GM12878 (cell line): Measurements from ENCODE around the gene PITPNM1. TPM values are rescaled to one million over a fixed set of nuclear protein-coding genes. Genes with fewer than 3 reads are reported as not detected.

Source experiments
- ATAC-seq: fragments of 200-7000 bp; cut with Tn5 transposase; 3 replicates; pipeline ENCODE4 v1.9.1; 2020; ENCODE audit warnings: mild to moderate bottlenecking, moderate library complexity
- BruUV-seq: library from RNA; stranded (reverse); fragments of 400-500 nt; replicated peaks from 2 replicates; lab custom pipeline; 2021; lab: Mats Ljungman, UMichigan
- CTCF ChIA-PET: fragments of 300-600 bp; sonication (Branson Sonifier 250); formaldehyde crosslinking; extraction: SDS; loops from one replicate; lab custom pipeline; 2021; ENCODE audit warnings: inconsistent platforms; lab: Yijun Ruan, JAX
- POLR2A ChIA-PET: fragments of 350-600 bp; formaldehyde crosslinking; extraction: SDS; loops from one replicate; lab custom pipeline; 2021; ENCODE audit warnings: inconsistent platforms; lab: Charles Lee
- RAD21 ChIA-PET: fragments of 300-600 bp; sonication (Branson Sonifier 250); formaldehyde crosslinking; loops from one replicate; lab custom pipeline; 2023; ENCODE audit warnings: antibody characterized with exemption; ENCODE audit not compliant: unreplicated experiment; lab: Charles Lee
- SMC1A ChIA-PET: fragments of 300-600 bp; sonication (Branson Sonifier 250); formaldehyde crosslinking; loops from one replicate; lab custom pipeline; 2023; ENCODE audit not compliant: unreplicated experiment, uncharacterized antibody; lab: Charles Lee
- DNase-seq: peaks from one replicate; pipeline ENCODE4 v3.0.0-alpha.2; 2011; ENCODE audit warnings: low read depth, low spot score
- FAIRE-seq: peaks from 3 replicates; lab custom pipeline; 2011; peaks lifted over from hg19 to GRCh38; lab: Jason Lieb, UNC
- H2AFZ ChIP-seq: 2 replicates; pipeline ENCODE4 v1.6.0; 2011; ENCODE audit warnings: low read depth, low read length, control low read depth; ENCODE audit not compliant: control insufficient read depth
- H3K27ac ChIP-seq: 2 replicates; pipeline ENCODE4 v1.5.1; 2011; ENCODE audit warnings: control low read depth; ENCODE audit not compliant: control insufficient read depth, insufficient read depth
- H3K27me3 ChIP-seq, 2 experiments: replicated peaks in 1 of 2; 2 replicates each; pipeline versions ENCODE4 v1.6.0 to v1.6.1; 2011; ENCODE audit warnings: low read length in 1 of 2; ENCODE audit not compliant: control insufficient read depth in 2 of 2, insufficient read depth in 2 of 2
- H3K36me3 ChIP-seq, 2 experiments: 2 replicates each; pipeline ENCODE4 v1.5.1; 2011; ENCODE audit warnings: low read length in 1 of 2; ENCODE audit not compliant: control insufficient read depth in 2 of 2, insufficient read depth in 2 of 2
- H3K4me1 ChIP-seq: 2 replicates; pipeline ENCODE4 v1.6.1; 2011; ENCODE audit warnings: mild to moderate bottlenecking, low read length, moderate library complexity, mixed read lengths; ENCODE audit not compliant: control insufficient read depth, insufficient read depth
- H3K4me2 ChIP-seq: 2 replicates; pipeline ENCODE4 v1.6.0; 2011; ENCODE audit warnings: control low read depth; ENCODE audit not compliant: control insufficient read depth, insufficient read depth
- H3K4me3 ChIP-seq: fragments of 200-600 bp; sonication (generic); 2 replicates; pipeline ENCODE4 v1.5.1; 2016
- H3K79me2 ChIP-seq: 2 replicates; pipeline ENCODE4 v1.6.0; 2011; ENCODE audit warnings: low read length; ENCODE audit not compliant: control insufficient read depth, insufficient read depth
- H3K9ac ChIP-seq: 2 replicates; pipeline ENCODE4 v1.8.0; 2011; ENCODE audit warnings: low read length, control low read depth, mixed read lengths; ENCODE audit not compliant: control insufficient read depth, insufficient read depth
- H3K9me3 ChIP-seq: replicated peaks from 3 replicates; pipeline ENCODE4 v1.5.1; 2011; ENCODE audit warnings: mild to moderate bottlenecking, low read length; ENCODE audit not compliant: control insufficient read depth, insufficient read depth
- H4K20me1 ChIP-seq: 2 replicates; pipeline ENCODE4 v1.6.0; 2011; ENCODE audit not compliant: control insufficient read depth, insufficient read depth
- CHD2 ChIP-seq: IDR thresholded peaks from 2 replicates; pipeline ENCODE4 v1.6.1; 2011; ENCODE audit warnings: low read depth, low read length, improper control_type of control experiment, borderline replicate concordance
- E2F4 ChIP-seq: IDR thresholded peaks from 2 replicates; pipeline ENCODE4 v1.6.1; 2012; ENCODE audit warnings: low read depth, low read length, improper control_type of control experiment
- EZH2 ChIP-seq: IDR thresholded peaks from 2 replicates; pipeline ENCODE4 v1.6.1; 2012; ENCODE audit warnings: low read depth, mild to moderate bottlenecking, control low read depth, inconsistent platforms, low read length, borderline replicate concordance; ENCODE audit not compliant: control insufficient read depth
- HDGF ChIP-seq: fragments of 450-650 bp; IDR thresholded peaks from 2 replicates; pipeline ENCODE4 v1.6.1; 2016; ENCODE audit warnings: antibody characterized with exemption
- MYC ChIP-seq: IDR thresholded peaks from 2 replicates; pipeline ENCODE4 v1.6.1; 2011; ENCODE audit warnings: mild to moderate bottlenecking, low read length, moderate library complexity, inconsistent platforms; ENCODE audit not compliant: insufficient read depth, insufficient replicate concordance, insufficient read length, severe bottlenecking
- PAX8 ChIP-seq: fragments of 450-650 bp; IDR thresholded peaks from 2 replicates; pipeline ENCODE4 v1.6.1; 2017; ENCODE audit warnings: mild to moderate bottlenecking, moderate library complexity
- POU2F2 ChIP-seq: IDR thresholded peaks from 3 replicates; pipeline ENCODE4 v1.6.1; 2011; ENCODE audit warnings: low read depth, mild to moderate bottlenecking, low read length, borderline replicate concordance
- SKIL ChIP-seq: fragments of 450-650 bp; IDR thresholded peaks from 2 replicates; pipeline ENCODE4 v1.6.1; 2017; ENCODE audit warnings: mild to moderate bottlenecking, low read depth, inconsistent platforms; ENCODE audit not compliant: poor library complexity, severe bottlenecking
- STAT1 ChIP-seq: fragments of 450-650 bp; conservative IDR thresholded peaks from 2 replicates; pipeline ENCODE4 v1.6.1; 2014; ENCODE audit warnings: antibody characterized with exemption, mild to moderate bottlenecking
- TCF12 ChIP-seq: IDR thresholded peaks from 2 replicates; pipeline ENCODE4 v1.6.1; 2011; ENCODE audit warnings: low read depth, mild to moderate bottlenecking, low read length
- ZBTB33 ChIP-seq: fragments of 450-650 bp; IDR thresholded peaks from 2 replicates; pipeline ENCODE4 v1.6.1; 2017; ENCODE audit warnings: mild to moderate bottlenecking
- ZNF622 ChIP-seq: fragments of 450-650 bp; IDR thresholded peaks from 2 replicates; pipeline ENCODE4 v1.6.1; 2017; ENCODE audit warnings: mild to moderate bottlenecking, inconsistent platforms
- WGBS: methylation state at CpG from one replicate; pipeline ENCODE4 v1.1.6; 2016; ENCODE audit warnings: low lambda C conversion rate; ENCODE audit not compliant: insufficient replicate concordance, insufficient coverage; ENCODE audit errors: missing lambda C conversion rate; 5-methylcytosine and 5-hydroxymethylcytosine counted together
- in situ Hi-C: fragments of 300-500 bp; cut with MboI; formaldehyde crosslinking; loops from 9 replicates; pipeline ENCODE4 v1.14.3; 2018; ENCODE audit warnings: mixed read lengths
- intact Hi-C: fragments of 100-400 bp; cut with micrococcal nuclease; formaldehyde crosslinking; loops from one replicate; pipeline ENCODE4 v1.14.2; 2022; ENCODE audit not compliant: unreplicated experiment
- polyA plus RNA-seq, 11 experiments: library from polyadenylated mRNA; depleted of rRNA in 4 of 11; unstranded in 6 of 11; stranded (reverse) in 5 of 11; fragments of >200 nt; fragmentation: Nextera tagmentation in 4 of 11; fragmentation: Illumina TruSeq in 1 of 11; extraction: Ambion mirVana in 4 of 11; extraction: Trizol in 1 of 11; gene quantifications; 1 replicate in 1 of 11; 2 replicates in 10 of 11; pipeline versions ENCODE4 v1.2.1 to v1.2.3, GENCODE V29; 2011 to 2016; ENCODE audit warnings: inconsistent platforms in 2 of 11, missing spikeins in 2 of 11, low read depth in 1 of 11
- total RNA-seq, 4 experiments: library from RNA; depleted of rRNA in 3 of 4; stranded (reverse); fragments of >200 nt in 3 of 4; fragmentation: Illumina TruSeq in 1 of 4; extraction: Trizol in 1 of 4; gene quantifications; 2 replicates each; pipeline versions ENCODE4 v1.2.1 to v1.2.3, GENCODE V29; 2013 to 2021

PITPNM1 gene
- total and polyA plus RNA-seq, 10 of the 15 experiments (the other 5 are each of a cell fraction or from before 2014, with no cell fraction given), result 0.11 to 56.8 (median 16.5) TPM

- no peak for TF ChIP-seq EZH2
Measured at GRCh38 chr11:67482827-67483798, 22.1 kb downstream of the PITPNM1 start, which contains the start of gene AIP (continued).

DNA sequence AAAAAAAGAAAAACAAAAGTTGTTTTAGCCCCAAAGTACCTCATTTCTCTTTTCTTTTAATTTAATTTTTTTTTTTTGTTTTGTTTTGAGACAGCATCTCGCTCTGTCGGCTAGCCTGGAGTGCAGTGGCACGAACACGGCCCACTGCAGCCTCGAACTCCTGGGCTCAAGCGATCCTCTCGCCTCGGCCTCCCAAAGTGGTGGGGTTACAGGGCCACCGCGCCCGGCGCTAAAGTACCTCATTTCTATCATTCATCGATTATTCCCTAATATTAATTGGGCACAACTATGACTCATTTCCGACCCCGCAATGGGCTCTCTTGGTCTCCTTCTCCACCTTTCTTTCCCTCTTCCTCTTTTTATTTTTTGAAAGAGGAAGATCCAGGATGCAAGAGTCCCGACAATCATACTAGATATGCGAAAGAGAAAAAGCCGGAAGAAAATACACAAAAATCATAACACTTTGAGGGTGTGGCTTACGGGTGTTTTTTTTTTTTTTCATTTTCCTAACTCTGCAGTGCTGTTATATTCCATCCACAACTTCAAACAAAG lies 22.8 kb downstream of the PITPNM1 start:
- in situ Hi-C loops (no loop called here), intact Hi-C loops (loop anchor here (2.0 to 10.0 kb wide), 2 partner anchors 80 to 218 kb away; partner anchors contain the start of gene GRK2)
- Histone ChIP-seq H3K4me2 (peak overlapping the region; percentile 80), H3K4me1 (peaks cover 35% of the 10 kb centered on the region), H2AFZ (peak overlapping the region; percentile 74), H3K79me2 (peaks cover 30% of the 10 kb centered on the region), H3K27me3 (no peaks in the 10 kb centered on the region), H4K20me1 (no peaks in the 10 kb centered on the region), H3K9me3 (no peaks in the 10 kb centered on the region), H3K4me3 (peak overlapping the region; percentile 67), H3K27ac (peak overlapping the region; percentile 70), H3K9ac (peak overlapping the region; percentile 76), H3K36me3 (no peaks in the 10 kb centered on the region; a peak in 1 of 4 replicates)
- DNase-seq, result no peak
- SMC1A ChIA-PET, result interaction anchor here (0.8 to 6.2 kb wide), 5 partner anchors 14 to 81 kb away, joined by 4 to 43 read pairs (median 4); partner anchors contain the start of genes PPP1CA, PTPRCAP and TMEM134
- ATAC-seq, result no peak
- BruUV-seq, result TSS peak; percentile 91
- CTCF ChIA-PET, result interaction anchor here (0.6 to 6.7 kb wide), 8 partner anchors 13 to 1170 kb away, joined by 3 to 37 read pairs (median 4); partner anchors contain the start of genes PPP1CA, PTPRCAP, TBC1D10C and TMEM134
- WGBS, result under 1% methylated on average over 19 of the region's 19 CpGs
- FAIRE-seq, result no peak
- POLR2A ChIA-PET, result interaction anchor here (0.7 to 6.8 kb wide), 11 partner anchors 14 to 127 kb away, joined by 3 to 112 read pairs (median 4); partner anchors contain the start of genes PPP1CA, PTPRCAP, TBC1D10C and TMEM134
- RAD21 ChIA-PET, result interaction anchor here (0.6 to 6.9 kb wide), 9 partner anchors 14 to 129 kb away, joined by 3 to 95 read pairs (median 4); partner anchors contain the start of genes PITPNM1, POLD4, PPP1CA and PTPRCAP
- TF ChIP-seq PAX8 (no peak), ZBTB33 (no peak), ZNF622 (no peak), SKIL (peak; percentile 39), POU2F2 (no peak), HDGF (no peak), CHD2 (no peak), MYC (no peak), TCF12 (no peak), STAT1 (no peak), E2F4 (no peak)
